Globus pallidus (tissue), 1 donor: Measurements from ENCODE around the gene ATF6.
"Not testable (repeated sequence)": the region's sequence is repeated elsewhere in the genome, so short reads cannot be mapped to it uniquely, and the experiment has no call there.

Experiments
- DNase-seq: peaks from one replicate; pipeline ENCODE4 v3.0.0-alpha.2; 2015; ENCODE audit warnings: low spot score

ATF6 gene

DNA sequence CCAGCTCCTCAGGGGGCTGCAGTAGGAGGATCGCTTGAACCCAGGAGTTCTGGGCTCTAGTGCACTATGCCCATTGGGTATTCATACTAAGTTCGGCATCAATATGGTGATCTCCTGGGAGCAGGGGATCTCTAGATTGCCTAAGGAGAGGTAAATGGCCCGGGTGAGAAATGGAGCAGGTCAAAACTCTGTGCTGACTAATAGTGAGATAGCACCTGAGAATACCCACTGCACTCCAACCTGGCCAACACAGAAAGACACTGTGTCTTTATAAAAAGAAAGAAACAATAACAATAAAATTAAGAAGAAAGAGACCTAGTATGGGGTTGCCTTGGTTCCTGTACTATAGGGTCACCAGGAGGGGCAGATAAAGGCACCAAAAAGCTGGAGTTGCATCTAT is 30.3 kb upstream of the ATF6 start:
- DNase-seq: no peak

DNA sequence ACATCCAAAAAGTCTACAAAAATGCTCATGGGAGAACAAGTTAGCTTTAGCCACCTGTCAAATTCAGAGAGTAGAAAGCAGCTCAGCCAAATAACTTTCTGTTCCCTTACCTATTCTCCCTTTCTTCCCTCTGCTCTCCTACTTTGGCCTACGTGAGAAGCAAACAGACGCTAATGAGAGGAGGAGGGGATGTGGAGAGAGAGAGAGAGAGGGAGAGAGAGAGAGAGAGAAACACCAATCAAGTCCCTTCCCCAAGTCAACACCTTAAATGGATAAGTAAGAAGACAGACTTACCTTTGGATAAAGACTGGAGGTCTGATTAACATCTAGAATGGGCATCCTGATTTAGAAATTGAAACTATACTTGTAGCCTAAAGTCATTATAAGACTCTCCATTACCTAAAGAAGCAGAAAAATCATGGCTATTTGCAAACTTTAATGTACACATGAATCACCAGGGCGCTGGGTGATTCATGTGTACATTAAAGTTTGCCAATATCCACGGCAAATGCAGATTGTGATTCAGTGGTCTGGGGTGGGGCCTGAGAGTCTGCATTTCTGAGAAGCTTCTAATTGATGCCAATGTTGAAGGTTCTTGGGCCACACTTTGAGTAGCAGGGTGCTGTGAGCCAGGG is 29.7 kb upstream of the ATF6 start:
- no peak for DNase-seq

DNA sequence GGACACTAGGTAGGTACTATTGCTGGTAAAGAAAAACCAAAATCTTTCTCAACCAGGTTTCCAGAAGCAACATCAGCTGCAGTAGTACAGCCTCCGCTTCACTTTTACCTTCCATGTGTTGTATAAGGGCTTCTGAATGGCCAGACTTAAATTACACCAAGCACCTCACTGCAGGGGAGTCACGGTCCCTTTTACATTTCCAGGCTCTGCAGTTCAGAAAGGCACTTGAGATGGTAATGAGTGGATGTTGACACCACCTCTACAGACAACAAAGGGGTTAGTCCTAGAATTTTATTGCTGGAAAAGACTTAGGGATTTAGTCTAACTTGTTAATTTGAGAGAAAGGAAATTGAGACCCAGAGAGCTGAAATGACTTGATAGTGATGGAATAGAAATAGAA is 28.5 kb upstream of the ATF6 start:
- DNase-seq: no peak

DNA sequence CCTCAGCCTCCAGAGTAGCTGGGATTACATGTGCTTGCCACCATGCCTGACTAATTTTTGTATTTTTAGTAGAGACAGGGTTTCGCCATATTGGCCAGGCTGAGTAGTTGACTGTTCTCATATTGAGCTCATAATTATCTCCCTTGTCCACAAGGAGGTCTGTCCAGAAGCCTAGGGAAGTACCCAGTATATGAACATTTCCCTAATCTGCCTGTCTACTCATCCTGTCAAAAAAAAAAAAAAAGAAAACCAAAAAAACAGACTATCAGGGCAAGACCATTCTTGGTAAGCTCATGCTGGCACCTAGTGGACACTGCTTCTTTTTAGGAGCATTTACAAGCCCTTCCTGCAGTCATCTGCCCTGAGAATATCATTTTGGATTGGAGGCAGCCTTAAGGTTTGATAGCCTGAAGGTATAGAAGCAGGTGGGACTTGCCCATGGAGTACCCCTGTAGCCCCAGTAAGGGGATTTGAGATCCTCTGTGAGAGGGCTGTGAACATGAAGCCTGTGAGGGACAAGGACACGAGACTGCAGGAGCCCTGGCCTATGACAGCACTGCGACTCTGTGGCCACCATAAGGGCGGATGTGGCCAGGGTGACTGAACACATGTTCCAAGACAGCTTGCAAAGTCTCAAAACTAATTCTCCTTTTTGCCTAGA is 27.4 kb upstream of the ATF6 start:
- DNase-seq: peak; percentile 51

DNA sequence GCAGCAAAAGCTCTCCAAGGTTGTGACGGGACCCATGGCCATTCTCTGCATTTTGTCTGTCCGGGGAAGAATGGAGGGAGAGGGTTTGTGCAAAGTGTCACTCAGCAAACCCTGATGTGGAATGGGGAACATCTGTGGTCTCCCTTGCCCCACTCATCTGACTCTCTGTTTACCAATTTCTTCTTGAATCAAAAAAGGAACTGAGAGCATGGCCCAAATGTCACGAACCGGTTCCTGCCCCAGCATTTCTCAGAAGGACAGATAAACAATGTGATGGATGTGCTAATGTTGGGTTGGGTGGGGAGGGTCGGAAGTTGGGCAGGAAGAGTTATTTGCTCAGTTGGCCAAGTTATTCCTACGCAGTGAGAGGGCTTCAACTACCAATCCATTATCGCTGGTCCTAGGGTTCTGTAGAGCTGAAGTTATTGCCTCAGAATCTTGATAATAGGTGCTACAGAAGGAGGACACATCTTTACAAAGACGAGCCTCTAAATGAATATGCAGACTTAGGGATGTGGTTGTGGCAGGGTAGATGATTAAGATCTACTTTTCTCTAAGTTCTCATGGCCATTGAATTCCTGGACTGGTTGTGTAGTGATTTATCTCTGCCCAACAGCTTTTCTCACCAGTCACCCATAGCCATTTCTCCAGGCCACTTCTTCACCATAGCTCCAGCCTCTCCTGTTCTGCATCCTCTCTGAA is 26.1 kb upstream of the ATF6 start:
- DNase-seq: peak; percentile 51

DNA sequence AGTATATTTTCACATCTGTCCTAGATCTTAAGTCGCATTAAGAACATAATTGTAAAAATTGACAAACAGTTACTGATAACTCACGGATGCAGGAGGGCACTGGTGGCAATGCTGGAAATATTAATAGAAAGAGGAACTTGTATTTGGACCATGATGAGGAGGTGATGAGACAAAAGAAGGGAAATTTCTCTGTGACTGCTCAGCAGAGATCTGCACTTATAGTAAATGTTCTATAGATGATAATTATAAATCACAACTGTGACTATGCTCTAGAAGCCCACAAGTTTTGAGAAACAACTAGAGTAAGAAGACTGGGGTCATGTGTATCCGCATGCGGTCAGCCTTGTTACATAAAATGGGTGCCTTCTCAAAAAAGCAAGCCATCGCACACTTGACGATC is 25.2 kb upstream of the ATF6 start:
- no peak for DNase-seq

DNA sequence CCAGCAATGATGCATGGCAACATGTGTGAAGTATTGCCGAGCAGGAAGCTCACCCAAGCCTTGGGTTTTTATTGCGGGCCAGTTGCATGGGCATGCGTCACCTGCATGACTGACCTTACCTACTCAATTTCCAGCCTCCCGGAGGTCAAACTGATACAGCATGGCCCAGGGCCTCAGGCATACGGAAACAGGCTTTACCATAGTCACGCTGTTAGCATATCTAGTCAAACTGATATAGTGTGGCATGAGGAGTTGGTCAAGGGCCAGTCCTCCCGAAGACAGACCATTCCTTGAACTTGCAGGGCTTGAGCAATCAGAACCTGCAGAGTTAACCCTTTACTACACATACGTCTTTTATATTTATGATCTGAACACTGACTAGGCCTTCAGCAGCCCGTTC is 22.9 kb upstream of the ATF6 start:
- no peak for DNase-seq

DNA sequence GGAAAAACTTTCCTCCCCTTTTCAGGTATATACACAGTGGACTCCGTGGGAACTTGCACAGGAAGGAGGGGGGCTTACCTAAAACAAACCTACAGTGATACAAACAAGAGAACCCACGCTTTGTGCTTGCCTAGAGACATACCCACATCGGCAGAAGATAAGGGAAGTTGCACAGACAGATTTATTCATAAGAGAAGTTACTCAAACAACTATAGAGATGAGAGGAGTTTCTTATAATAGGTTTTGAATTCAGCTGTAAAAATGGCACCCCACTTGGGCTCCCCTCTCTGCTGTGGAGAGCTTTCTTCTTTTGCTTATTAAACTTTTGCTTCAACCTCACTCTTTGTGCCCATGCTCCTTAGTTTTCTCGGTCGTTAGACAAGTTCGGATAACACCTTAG is 18.3 kb upstream of the ATF6 start:
- DNase-seq: no peak

DNA sequence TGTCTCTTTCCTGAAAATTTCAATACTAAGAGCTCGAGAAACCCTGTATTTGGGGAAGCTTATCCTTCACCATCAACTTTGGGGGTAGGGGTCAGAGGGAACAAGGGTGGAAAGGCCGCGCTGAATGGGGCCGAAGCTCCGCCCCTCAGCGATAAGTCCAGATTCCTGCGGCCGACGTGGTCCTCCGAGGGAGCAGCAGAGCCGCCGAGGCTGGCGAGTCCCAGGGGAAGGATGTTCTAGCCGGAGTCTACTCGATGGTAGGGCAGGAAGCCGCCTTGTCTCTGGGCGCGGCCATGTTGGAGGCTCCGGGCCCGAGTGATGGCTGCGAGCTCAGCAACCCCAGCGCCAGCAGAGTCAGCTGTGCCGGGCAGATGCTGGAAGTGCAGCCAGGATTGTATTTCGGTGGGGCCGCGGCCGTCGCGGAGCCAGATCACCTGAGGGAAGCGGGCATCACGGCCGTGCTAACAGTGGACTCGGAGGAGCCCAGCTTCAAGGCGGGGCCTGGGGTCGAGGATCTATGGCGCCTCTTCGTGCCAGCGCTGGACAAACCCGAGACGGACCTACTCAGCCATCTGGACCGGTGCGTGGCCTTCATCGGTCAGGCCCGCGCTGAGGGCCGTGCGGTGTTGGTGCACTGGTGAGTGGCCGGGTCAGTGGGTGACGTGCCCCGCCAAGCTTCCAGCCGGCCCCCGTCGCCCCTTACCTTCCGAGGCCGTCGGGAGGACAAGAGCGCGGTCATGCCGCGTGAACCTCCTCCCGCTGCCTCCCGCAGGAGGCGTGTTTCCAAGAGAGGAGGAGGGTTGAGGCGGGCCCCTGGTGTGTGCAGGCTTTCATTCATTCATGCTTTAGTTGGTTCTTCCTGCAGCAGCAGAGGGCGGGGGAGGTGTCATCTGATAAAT is 16.4 kb upstream of the ATF6 start, which contains the start of gene DUSP12:
Gene DUSP12 (plus strand): TSS at position 278 of the 899 bp plus-strand sequence. CDS start 16 bp downstream, at position 294.
- DNase-seq: peak; percentile 94

DNA sequence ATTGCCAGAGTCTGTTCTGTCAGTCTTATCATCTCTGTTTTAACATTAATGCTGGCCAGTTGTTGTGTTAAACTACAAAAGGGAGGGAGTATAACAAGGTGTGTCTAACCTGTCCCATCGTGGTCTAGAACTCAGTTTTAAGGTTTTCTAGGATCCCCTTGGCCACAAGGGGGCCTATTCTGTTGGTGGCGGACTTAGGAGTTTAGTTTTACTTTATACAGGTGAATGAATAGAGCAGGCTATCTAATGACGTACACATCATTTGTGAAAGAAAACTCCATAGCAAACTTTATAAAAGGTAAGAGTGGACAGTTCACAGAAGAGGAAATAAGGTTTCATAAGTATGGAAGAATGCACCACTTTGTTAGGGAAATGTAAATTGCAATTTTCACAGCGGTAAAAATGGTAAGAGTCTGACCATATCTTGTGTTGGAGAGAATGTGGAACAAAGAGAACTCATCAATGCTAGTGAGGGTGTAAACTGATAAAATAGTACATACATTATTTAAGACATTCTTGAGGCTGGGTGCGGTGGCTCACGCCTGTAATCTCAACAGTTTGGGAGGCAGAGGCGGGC is 2.5 kb upstream of the ATF6 start:
- DNase-seq: no peak

DNA sequence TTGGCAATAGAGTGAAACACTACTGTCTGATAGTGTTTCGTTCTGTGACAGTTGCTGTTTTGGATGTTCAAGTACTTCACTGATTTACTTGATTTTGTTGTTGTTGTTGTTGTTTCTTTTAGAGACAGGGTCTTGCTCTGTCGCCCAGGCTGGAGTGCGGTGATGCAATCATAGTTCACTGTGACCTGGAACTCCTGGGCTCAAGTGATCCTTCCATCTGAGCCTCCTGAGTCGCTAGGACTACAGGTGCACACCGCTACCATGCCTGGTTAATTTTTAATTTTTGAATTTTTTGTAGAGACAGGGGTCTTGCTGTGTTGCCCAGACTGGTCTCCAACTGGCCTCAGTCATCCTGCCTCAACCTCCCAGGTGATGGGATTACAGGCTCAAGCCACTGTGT is 2.3 kb downstream of the ATF6 start:
- no peak for DNase-seq

DNA sequence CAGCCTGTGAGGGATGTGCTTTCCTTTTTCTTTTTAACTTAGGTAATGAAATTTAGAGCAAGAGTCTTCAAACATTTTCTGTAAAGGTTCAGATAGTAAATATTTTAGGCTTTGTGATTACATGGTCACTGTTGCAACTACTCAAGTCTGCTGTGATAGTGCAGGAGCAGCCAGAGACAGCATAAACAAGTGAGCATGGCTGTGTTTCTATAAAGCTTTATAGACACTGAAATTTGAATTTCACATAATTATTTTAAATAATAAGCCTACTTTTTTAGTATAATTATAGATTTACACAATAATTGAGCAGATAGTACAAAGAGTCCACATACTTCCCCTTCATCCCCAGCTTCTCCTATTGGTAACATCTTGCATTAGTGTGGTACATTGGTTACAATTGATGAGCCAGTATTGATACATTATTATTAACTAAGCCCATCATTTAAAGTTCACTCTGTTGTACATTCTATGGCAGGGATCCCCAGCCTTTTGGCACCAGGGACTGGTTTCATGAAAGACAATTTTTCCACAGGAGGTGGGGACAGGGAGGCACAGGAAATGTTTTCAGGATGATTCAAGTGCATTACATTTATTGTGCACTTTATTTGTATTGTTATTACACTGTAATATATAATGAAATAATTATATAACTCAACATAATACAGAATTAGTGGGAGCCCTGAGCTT is 3.0 kb downstream of the ATF6 start:
- DNase-seq: no peak

DNA sequence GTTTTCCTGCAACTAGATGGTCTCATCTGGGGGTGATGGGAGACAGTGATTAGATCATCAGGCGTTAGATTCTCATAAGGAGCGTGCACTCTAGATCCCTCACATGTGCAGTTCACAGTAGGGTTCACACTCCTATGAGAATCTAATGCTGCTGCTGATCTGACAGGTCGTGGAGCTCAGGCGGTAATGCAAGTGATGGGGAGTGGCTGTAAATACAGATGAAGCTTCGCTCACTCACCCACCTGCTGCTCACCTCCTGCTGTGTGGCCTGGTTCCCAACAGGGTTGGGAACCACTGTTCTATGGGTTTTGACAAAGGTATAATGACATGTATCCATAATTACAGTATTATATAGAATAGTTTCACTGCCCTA is 3.5 kb downstream of the ATF6 start:
- DNase-seq: not testable (repeated sequence)

DNA sequence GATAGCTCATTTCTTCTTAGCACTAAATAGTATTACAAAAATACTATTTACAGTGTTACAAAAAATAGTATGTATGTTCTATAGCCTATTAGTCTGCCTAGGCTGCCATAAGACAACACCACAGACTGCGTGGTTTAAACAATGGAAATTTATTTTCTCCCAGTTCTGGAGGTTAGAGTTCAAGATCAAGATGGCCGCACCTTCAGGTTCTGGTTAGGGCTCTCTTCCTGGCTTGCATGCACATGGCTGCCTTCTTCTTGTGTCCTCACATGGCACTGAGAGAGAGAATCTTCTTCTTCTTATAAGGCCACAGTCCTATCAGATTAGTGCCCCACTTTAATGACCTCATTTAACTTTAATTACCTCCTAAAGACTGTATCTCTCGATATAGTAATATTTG is 4.1 kb downstream of the ATF6 start:
- no peak for DNase-seq

DNA sequence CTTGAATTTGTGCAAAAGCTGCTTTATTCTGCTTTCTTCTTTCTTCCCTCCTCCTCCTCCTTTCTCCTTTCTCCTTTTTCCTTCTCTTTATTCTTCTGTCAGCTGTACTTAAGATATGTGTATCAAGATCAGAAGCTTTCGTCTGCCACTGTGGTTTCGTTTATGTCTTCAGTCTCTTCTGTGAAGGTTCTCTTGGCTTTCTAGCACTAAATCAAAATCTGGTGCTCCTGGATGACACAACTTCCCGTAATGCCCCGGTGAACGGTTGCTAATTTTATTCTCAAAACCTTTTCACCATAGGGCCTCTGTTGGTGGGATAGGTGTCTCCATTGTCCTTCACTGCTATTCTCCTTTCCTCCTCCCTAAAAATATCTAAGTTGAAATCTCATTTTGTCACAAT is 5.0 kb downstream of the ATF6 start:
- DNase-seq: no peak

DNA sequence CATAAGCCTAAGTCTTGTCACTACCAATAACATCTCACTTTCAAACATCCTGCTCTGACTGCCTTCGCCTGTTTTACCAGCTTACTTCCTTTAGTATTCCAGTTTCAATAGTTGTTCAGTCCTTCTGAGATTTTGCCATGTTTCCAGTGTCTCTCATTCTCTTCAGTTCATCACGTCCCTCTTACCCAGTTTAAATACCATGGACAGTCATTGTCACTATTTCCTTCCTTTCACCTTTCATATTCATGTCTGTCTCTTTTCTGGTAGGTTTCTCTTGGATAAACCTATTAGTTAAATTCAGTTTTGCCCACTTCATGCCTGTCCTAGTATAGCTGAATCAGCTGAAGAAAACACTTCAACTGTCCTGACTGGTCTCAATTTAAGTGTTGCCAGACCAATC is 5.9 kb downstream of the ATF6 start:
- no peak for DNase-seq

DNA sequence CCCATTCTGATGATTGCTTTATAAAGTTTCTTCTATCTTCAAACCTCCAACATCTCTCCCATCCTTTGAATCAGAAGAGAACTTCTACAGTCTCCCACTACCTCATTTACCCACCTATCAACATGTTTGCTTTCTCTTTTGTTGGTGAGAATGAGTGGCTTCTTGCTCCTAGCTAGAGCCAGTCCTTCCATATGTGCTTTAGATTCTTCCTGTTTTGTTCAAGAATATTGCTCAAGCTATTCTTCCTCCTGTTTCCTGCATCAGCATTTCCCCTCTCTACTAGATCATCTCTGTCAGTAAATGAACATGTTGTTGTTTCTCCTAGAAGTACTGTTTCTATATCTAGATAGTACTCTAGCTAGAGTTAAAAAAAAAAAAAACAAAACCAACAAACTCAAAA is 6.3 kb downstream of the ATF6 start:
- DNase-seq: no peak

DNA sequence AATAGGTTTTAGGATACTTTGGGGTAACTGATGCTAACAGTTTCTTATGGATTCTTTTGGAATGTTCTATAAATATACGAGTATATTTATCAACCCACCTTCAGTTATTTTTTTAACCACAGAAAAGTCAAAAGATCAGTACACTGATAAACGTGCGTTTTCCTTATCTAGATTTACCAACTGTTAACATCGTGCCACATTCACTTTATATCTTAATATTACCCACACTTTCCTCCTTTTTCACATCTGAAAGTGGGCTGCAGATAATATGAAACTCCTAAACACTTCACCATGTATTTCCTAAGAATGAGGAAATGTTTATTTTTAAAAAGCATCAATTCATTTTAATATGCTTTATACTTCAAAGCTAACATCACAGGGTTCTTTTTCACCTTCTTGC is 7.7 kb downstream of the ATF6 start:
- DNase-seq: no peak

DNA sequence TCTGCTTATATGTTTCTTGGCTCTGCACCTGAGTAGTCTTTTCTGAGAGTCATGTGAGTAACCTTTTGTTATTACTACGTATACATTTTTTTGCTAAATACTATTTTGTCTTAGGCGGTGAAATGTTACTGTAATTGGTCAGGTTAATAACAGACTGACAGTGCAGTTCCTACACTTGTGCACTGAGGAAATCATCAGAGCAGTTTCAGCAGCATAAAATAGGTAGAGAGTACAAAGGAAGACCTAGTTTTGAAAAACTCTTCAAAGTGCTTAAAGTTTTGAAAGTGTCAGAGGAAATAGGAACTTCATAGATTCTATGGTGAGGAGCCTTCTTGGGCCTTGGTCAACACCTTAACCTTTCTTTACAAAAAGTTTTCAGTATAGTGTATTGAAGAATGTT is 11.1 kb downstream of the ATF6 start:
- no peak for DNase-seq

DNA sequence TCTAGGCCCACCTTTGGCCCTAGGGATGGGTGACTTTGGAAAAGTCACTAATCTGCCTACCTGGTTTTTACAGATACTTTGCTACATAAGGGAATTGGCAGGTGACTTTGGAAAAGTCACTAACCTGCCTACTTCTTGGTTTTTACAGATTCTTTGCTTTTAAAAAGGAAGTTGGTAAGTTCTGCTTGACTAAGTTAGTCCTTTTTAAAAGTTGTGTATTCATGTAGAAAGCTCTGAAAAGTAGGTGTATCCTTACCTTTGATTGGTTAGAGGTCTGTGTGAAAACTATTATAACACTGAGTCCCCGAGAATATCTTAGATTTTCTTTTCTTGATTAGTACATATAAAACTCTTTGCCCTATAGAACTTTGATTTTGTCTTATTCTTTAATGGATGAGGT is 12.4 kb downstream of the ATF6 start:
- DNase-seq: no peak

DNA sequence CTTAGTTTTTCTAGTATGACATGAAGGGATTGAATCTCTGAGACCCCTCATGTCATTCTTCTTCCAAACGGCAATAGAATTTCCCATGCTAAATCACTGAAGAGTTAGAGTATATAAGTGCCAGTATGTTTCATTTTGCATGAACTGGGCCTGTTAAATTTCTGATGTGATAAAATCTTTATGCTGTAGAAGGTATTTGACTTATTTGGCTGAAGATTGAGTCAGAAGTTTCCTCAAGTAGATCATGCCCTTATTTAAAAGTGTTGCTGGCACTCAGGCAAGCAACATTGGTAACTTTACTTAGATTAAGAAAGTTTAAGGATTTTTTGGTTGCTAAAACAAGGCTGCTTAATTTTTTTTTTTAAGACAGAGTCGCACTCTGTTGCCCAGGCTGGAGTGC is 13.3 kb downstream of the ATF6 start:
- DNase-seq: no peak

DNA sequence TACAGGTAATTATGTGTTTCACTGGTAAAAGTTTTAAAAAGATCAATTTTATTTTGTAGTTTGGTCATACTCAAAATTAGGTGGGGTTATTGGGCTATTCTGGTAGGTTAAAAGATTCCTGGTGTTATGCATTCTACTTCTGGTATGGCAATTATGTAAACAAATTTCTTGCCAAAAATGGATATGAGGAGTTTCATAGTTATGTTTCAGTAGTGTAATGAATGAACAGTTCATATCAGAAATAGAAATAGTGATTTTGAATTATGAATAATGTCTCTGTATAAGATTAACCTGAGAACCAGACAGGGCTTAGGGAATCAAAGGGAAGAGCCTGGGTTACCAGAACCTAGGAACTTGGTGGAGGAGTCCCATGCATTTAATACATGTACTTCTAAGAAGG is 15.9 kb downstream of the ATF6 start:
- DNase-seq: no peak
